ENCODE data around the gene MED16.

MED16 gene

DNA sequence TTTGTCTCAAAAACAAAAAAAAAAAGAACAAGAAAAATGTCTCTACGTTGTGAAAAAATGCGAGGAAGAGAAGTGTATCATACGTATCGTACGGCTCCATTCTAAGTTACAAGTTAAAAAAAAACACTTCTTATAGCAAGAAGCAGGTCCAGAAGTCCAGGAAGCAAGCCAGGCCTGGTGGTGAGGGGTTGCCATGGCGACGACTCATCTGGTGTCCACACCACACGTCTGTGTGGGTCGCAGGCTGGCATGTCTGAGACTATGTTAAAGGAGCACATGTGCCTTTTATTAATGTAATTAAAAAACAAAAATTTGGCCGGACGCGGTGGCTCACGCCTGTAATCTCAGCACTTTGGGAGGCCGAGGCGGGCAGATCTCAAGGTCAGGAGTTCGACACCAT, 5.9 kb downstream of the MED16 start:
- DNase-seq (ENCODE audit: low read depth), result no peak
- no peak overlapping the region for H3K4me3 ChIP-seq (ENCODE audit: low read depth, low read length)

DNA sequence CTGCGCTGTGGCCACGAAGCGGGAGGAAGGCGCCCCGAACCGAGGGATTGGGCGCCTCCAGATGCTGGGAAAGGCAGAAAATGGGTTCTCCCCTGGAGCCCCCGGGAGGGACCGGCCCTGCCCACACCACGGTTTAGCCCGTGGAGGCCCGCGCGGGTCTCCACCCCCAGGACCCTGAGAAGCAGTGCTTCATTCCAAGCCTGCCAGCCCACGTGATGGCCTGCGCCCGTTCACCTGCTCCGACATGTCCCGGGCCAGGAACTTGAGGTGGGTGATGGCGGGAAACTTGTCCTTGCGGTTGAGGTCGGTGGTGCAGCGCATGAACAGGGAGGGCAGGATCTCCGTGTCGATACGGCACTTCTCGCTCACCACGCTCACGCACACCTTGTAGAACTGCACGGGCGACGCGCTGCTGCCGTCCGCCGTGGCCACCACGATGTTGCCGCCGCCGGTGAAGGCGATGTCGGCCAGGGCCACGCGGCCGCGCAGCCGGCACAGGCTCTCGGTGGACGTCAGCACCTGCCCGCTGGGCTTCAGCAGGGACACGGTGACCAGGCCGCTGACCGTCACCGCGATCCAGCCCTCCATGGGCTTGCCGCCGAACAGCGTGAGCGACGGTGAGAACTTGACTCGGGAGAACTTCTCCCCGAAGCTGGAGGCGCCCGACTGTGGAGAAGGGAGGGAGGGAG, 7.3 kb downstream of the MED16 start:
- H3K4me3 ChIP-seq (ENCODE audit: low read depth, low read length), result no peak overlapping the region
- TF ChIP-seq, protein P1, sequence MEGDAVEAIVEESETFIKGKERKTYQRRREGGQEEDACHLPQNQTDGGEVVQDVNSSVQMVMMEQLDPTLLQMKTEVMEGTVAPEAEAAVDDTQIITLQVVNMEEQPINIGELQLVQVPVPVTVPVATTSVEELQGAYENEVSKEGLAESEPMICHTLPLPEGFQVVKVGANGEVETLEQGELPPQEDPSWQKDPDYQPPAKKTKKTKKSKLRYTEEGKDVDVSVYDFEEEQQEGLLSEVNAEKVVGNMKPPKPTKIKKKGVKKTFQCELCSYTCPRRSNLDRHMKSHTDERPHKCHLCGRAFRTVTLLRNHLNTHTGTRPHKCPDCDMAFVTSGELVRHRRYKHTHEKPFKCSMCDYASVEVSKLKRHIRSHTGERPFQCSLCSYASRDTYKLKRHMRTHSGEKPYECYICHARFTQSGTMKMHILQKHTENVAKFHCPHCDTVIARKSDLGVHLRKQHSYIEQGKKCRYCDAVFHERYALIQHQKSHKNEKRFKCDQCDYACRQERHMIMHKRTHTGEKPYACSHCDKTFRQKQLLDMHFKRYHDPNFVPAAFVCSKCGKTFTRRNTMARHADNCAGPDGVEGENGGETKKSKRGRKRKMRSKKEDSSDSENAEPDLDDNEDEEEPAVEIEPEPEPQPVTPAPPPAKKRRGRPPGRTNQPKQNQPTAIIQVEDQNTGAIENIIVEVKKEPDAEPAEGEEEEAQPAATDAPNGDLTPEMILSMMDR (IDR thresholded peaks at IDR 0.05; ENCODE audit: control insufficient read depth, extremely low read depth, insufficient read depth), result no peak
- DNase-seq (ENCODE audit: low read depth), result no peak

More for the DNA sequence above, 5.9 kb downstream of the MED16 start:
- TF ChIP-seq, protein P1 (IDR thresholded peaks at IDR 0.05; ENCODE audit: control insufficient read depth, extremely low read depth, insufficient read depth), result no peak

DNA sequence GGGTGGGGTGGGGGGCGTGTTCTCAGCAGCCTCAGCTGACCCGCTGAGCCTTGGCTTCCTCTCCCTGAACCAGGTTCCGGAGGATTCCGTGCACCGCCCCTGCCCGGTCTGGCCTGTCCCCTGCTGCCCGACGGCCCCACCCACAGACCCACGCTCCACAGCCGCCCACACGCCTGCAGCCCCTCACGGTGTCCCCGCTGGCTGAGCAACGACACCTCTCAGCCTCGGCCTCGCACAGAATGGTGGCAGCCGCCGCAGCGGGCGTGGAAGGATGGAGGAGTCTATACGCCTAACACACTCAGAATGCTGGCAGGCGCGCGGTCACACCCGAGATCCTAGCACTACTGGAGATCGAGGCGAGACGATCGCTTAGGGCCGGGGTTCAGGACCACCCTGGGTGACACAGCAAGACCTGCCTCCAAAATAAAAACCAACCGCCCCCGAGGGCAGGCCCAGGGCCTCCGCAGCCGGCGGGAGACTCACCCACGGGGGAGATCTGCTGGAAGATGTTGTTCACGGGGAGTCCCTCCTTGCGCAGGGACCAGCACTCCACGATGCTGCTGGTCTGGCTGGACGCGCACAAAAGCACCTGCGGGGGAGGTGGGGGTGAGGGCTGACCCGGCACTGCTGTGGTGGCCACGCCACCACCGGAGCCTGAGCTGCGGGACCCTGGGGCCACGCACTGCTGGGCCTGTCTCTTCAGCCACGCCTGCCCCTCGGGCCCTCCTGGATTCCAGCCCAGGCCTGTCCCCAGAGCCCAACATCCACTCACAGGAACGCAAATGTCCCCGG, 8.4 kb downstream of the MED16 start:
- TF ChIP-seq, protein P1 (IDR thresholded peaks at IDR 0.05; ENCODE audit: control insufficient read depth, extremely low read depth, insufficient read depth), result no peak
- H3K4me3 ChIP-seq (ENCODE audit: low read depth, low read length), result no peak overlapping the region

DNA sequence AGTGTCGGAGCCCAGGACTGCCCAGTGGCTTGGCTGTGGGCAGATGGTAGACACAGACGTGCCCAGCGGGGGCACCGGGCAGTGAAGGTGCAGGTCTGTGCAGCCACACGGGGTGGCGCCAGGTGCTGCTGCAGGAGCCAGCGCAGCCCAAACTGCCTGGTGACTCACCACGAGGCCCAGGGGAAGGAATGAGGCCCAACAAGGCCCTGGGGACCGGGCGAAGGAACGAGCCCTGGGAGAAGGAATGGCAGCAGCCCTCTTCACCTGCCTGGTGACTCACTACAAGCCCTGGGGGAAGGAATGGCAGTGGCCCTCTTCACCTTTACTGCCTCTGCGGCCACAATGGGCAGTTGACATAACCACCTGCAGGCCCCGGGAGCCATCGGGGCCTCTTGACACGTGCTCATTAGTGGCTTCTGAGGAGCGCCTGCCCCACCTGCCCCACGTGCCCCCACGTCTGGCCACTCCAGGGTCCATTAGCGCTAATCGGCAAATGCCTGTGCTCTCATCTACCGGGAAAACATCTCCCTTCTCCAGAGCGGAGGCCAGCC, 9.3 kb downstream of the MED16 start:
- DNase-seq (ENCODE audit: low read depth), result no peak
- TF ChIP-seq, protein P1 (IDR thresholded peaks at IDR 0.05; ENCODE audit: control insufficient read depth, extremely low read depth, insufficient read depth), result no peak

More for the DNA sequence above, 8.4 kb downstream of the MED16 start:
- DNase-seq (ENCODE audit: low read depth), result no peak

DNA sequence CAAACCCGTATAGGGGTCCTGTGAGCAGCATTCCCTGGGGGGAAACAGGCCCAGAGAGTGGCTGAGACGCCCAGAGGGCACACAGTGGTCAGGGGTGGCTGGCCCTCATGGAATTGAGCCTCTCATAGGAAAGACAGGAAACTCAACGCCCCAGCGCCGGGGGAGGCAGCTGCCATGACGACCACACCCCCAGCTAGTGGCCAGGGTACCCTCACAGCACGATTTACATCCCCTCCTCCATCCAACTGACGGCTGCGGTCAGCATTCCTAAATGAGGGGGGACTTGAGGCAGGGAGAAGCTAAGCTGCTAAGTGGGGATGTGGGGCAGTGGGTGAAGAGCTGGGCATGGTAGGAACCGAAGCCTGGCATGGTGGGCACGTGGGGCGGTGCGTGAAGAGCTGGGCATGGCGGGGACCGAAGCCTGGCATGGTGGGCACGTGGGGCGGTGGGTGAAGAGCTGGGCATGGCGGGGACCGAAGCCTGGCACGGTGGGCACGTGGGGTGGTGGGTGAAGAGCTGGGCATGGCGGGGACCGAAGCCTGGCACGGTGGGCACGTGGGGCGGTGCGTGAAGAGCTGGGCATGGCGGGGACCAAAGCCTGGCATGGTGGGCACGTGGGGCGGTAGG, 10.0 kb downstream of the MED16 start:
- H3K4me3 ChIP-seq (ENCODE audit: low read depth, low read length), result no peak overlapping the region
- TF ChIP-seq, protein P1 (IDR thresholded peaks at IDR 0.05; ENCODE audit: control insufficient read depth, extremely low read depth, insufficient read depth), result no peak
- DNase-seq (ENCODE audit: low read depth), result no peak

More for the DNA sequence above, 9.3 kb downstream of the MED16 start:
- H3K4me3 ChIP-seq (ENCODE audit: low read depth, low read length), result no peak overlapping the region

DNA sequence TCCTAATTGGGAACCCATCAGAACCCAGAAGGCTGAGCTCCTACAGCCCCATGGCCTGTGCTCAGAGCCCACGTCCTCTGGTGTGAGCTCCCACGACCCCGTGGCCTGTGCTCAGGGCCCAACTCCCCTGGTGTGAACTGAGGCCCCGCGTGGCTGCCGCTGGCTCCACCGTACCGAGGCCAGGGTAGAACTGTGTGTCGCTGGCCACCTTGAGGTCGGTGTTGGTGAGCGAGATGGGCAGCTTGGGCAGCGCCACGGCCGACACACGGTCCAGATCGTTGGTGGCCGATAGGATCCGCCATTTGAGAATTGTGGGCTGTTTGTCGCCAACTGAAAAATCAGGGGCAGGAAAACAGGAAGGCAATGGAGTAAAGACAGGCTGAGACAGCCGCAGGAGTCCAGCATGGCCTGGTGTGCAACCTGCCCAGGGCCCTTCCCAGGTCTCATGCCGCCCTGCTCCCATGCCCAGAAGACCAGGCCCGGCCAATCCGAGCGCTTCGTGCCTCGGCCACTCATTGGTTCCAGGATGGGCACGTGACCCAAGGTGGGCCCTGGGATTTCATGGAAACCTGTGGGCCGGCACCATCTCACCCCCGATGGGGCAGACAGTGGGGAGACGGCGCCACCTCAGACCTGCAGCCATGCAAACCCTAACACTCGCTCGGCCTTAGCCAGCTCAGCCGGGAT, 11.5 kb downstream of the MED16 start:
- no peak for DNase-seq (ENCODE audit: low read depth)
- H3K4me3 ChIP-seq (ENCODE audit: low read depth, low read length), result no peak overlapping the region
- TF ChIP-seq, protein P1 (IDR thresholded peaks at IDR 0.05; ENCODE audit: control insufficient read depth, extremely low read depth, insufficient read depth), result no peak
